ENCODE data around the gene FAM13C.
"Not testable (repeated sequence)": the region's sequence is repeated elsewhere in the genome, so short reads cannot be mapped to it uniquely, and the experiment has no call there.

The FAM13C gene

DNA sequence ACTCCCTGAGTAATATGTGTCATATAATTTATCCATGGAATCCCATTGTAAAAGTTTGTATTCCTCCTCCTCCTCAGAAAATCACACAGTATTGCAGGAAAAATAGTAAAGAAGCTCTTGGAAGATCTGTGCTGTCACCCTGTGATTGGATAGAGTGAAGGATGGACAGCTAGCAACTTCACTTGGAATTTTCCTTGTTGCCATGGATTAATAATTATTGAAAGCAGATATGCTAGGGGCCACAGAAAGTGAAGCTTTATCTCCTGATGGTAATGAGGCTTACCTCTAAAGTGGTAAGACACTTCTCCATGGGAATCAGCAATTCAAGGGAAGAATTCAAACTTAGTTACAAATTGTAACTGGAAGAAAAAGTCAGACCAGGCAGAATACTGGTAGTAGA, 137.1 kb downstream of the FAM13C start:
- FAIRE-seq (no peak), DNase-seq (ENCODE audit: insufficient read length) (no peak)
- no peak for TF ChIP-seq TAF1 (IDR thresholded peaks at IDR 0.05; ENCODE audit: borderline replicate concordance, low read depth, low read length)
- no peak for TF ChIP-seq POLR2A (IDR thresholded peaks at IDR 0.05; ENCODE audit: low read depth, low read length)
- no peak for TF ChIP-seq POLR2AphosphoS5 (IDR thresholded peaks at IDR 0.05; ENCODE audit: low read depth, low read length)

DNA sequence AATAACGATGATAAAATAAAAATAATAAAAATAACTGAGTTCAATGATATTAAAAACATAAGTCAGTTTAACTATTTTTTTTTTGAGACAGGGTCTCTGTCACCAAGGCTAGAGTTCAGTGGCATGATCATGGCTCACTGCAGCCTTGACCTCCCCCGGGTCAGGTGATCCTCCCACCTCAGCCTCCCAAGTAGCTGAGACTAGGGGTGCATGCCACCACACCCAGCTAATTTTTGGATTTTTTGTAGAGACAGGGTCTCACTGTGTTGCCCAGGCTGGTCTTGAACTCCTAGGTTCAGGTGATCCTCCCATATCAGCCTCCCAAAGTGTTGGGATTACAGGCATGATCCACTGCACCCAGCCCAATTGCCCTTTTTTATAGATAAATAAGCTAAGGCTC, 138.8 kb downstream of the FAM13C start:
- not testable (repeated sequence) for DNase-seq (ENCODE audit: insufficient read length); FAIRE-seq

DNA sequence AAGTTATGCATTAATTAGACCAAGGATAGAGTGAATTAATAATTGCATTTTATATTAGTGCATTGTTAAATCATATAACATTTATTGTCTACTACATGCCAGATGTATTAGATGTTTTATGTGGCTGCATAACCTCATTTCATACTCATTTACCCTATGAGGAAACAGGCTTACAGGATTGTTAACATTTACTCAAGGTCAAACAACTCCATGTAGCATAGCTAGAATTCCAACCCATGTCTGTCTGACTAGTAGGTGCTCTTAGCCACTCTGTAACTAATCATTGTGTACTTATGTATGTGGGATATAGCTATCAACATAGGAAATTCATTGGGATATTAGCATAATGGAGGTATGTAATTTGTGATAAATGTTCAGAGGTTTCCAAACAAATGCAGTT, 139.6 kb downstream of the FAM13C start:
- FAIRE-seq: no peak
- no peak for DNase-seq (ENCODE audit: insufficient read length)
- TF ChIP-seq POLR2AphosphoS5 (IDR thresholded peaks at IDR 0.05; ENCODE audit: low read depth, low read length): no peak
- no peak for TF ChIP-seq TAF1 (IDR thresholded peaks at IDR 0.05; ENCODE audit: borderline replicate concordance, low read depth, low read length)
- TF ChIP-seq POLR2A (IDR thresholded peaks at IDR 0.05; ENCODE audit: low read depth, low read length): no peak

DNA sequence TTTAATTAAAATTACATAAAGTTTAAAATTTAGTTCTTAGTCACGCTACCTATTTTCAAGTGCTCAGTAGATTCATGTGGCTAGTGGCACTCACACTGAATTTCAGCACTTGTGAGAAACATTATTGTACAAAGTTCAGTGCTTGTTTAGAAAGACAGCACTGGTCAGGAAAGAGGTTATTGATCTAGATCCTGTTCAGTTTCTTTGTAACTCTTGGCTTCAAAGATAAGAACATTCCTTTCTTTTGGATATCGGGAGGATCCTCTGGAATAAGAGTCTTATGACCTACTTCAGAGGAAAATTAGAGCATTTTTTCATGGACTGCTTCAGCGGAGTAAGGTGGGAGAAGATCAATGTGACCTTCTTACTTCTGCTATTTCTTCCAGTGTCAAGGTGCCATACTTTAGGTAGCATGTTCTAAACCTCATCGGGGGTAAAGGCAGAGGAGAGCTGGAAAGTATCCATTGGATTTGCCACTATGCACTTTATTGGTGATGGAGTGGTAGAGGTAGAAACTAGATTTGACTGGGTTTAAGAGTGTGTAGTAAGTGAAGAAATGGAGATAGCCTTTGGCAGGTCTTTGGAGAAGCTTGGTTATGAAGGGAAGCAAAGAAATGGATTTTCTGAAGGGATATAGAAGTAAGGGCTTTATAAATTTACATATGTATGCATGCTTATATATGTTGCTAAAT, 146.0 kb downstream of the FAM13C start:
- FAIRE-seq (no peak), DNase-seq (ENCODE audit: insufficient read length) (no peak)
- TF ChIP-seq POLR2AphosphoS5 (IDR thresholded peaks at IDR 0.05; ENCODE audit: low read depth, low read length) (no peak), TAF1 (IDR thresholded peaks at IDR 0.05; ENCODE audit: borderline replicate concordance, low read depth, low read length) (no peak), POLR2A (IDR thresholded peaks at IDR 0.05; ENCODE audit: low read depth, low read length) (no peak)

DNA sequence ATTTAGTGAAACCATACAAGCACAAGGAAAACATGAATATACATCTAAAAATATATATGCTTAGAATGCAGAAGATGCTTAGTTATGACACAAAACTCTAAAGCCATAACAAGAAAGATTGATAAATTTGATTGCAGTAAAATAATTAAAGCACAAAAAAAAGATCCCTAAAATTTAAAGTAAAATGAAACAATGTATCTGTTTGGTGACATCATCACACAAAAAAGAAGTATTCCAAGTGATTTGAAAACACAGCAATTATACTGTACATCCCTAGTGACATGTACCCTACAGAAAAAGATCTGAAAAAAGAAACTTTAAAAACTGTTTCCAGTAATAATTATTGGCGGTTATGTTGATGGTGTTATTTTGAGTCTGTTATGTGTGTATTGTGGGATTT, 148.2 kb downstream of the FAM13C start:
- FAIRE-seq (no peak), DNase-seq (ENCODE audit: insufficient read length) (no peak)
- TF ChIP-seq POLR2AphosphoS5 (IDR thresholded peaks at IDR 0.05; ENCODE audit: low read depth, low read length) (no peak), TAF1 (IDR thresholded peaks at IDR 0.05; ENCODE audit: borderline replicate concordance, low read depth, low read length) (no peak), POLR2A (IDR thresholded peaks at IDR 0.05; ENCODE audit: low read depth, low read length) (no peak)

DNA sequence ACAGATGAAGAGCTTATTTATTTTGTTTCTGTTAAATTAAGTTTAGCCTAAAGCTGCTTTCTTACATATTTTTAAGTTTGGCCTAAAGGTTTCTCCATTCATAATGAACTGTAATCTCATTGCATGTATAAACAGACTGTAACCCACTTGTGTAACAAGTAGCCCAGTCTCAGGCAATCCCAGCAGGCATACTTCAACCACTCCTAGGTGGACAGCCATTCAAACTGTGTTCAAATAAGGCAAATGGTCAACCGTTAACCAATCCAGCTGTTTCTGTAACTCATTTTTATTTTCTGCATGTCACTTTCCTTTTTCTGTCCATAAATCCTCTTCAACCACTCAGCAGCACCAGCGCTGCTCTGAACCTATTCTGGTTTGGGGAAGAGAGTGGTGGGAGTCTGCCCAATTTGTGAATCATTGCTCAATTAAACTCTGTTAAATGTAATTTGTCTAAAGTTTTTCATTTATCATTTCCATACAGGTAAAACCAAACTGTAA, 150.0 kb downstream of the FAM13C start:
- FAIRE-seq (no peak), DNase-seq (ENCODE audit: insufficient read length) (no peak)
- no peak for TF ChIP-seq POLR2A (IDR thresholded peaks at IDR 0.05; ENCODE audit: low read depth, low read length)
- no peak for TF ChIP-seq TAF1 (IDR thresholded peaks at IDR 0.05; ENCODE audit: borderline replicate concordance, low read depth, low read length)
- no peak for TF ChIP-seq POLR2AphosphoS5 (IDR thresholded peaks at IDR 0.05; ENCODE audit: low read depth, low read length)

DNA sequence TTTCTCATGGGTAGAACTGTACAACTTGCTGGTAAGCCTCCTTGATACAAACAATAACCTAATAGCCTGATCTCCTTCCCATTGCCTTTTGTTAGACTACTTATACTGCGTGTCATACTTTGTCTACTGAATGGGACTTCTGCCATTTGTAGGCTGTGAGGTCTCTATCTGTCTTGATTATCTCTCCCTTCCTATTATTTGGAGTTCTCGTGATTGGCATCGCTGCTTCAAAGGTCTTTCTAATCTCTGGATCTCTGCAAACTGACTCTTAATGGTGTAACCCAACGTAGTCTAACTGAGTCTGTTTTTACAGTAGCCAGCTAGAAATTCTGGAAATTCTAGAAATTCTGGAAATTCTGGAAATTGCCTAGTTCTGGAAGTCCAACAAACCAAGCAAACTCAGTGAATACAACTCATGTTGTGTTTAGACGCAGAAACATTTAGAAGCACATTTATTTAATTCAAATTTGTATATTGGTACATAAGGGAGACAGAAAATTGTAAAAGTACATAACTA, 156.1 kb downstream of the FAM13C start:
- DNase-seq (ENCODE audit: insufficient read length): no peak
- FAIRE-seq: no peak
- TF ChIP-seq POLR2A (IDR thresholded peaks at IDR 0.05; ENCODE audit: low read depth, low read length) (no peak), TAF1 (IDR thresholded peaks at IDR 0.05; ENCODE audit: borderline replicate concordance, low read depth, low read length) (no peak), POLR2AphosphoS5 (IDR thresholded peaks at IDR 0.05; ENCODE audit: low read depth, low read length) (no peak)
